ENCODE data around the gene EVI5.
"Not testable (repeated sequence)": the region's sequence is repeated elsewhere in the genome, so short reads cannot be mapped to it uniquely, and the experiment has no call there.

Gene EVI5

DNA sequence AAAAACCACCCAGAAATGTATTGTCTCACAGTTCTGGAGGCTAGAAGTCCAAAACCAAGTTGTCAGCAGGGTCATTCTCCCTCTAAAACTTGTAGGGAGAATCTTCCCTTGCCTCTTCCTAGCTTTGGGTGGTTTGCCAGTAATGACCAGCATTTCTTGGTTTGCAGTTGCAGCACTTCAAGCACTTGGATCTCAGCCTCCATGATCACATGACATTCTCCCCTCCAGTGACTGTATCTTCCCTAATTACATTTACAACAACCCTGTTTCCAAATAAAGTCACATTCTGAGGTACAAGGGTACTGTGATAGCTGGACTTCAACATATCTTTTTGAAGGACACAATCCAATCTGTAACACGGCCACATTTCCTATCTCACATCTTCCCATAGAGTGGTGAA lies 37.2 kb downstream of the EVI5 start:
- DNase-seq = no peak

GRCh38 chr1:92746255-92746654 lies 38.7 kb downstream of the EVI5 start:
- DNase-seq = not testable (repeated sequence)

GRCh38 chr1:92743221-92743620 lies 41.7 kb downstream of the EVI5 start:
- DNase-seq = no peak

DNA sequence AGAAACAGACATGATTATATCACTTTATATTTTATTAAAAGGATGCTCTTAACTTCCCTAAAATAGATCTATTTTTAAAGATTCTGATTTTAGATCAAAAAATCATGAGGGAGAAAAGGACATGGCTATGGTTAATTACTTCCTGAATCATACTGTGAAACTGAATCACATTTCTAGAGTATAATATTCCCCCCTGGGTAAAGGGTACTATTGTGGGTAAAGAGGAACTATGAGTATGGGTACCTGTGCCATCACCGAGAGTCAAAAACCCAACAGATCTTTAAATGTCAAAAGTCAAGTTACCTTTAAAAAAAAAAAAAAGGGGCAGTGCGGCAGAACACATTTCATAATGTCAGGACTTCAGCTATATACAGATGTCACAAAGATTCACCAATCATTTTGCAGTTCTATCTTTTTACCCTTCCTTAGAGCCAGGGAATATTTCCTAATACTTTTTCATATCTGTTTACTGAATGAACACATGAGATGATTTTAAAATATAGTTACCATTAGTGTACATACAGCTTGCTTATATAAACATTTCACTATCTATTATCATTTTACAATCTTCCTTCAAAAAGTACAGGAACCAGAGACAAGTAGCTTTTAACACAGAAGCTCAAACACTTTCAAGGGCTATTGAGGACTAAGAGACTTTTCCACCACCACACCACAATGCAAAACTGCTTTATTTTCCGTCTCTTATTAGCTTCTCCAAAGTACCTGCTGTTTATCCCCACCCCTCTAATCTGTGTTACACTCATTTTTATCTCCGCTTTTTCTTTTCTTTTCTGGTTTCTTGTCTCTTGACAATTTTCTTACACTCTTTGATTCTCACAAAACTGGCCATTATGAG lies 45.0 kb downstream of the EVI5 start:
- no peak for DNase-seq

- DNase-seq = no peak
These were observed 48.5 kb downstream of the EVI5 start for GRCh38 chr1:92736395-92736794.

- DNase-seq = no peak
These were observed 54.4 kb downstream of the EVI5 start for GRCh38 chr1:92730476-92730875.

DNA sequence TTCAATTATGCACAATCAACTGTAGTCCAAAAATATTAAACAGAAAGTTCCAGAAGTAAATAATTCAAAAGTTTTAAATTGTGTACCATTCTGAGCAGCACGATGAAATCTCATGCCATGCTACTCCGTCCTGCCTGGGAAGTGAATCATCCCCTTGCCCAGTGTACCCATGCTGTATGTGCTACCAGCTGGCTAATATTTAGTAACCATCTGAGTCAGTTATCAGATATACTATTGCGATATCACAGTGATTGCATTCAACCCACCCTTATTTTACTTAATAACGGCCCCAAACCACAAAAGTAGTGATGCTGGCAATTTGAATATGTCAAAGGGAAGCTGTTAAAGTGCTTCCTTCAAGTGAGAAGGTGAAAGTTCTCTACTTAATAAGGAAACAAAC lies 56.2 kb downstream of the EVI5 start:
- no peak for DNase-seq

- DNase-seq = not testable (repeated sequence)
These were observed 61.2 kb downstream of the EVI5 start for GRCh38 chr1:92723713-92724112.

GRCh38 chr1:92721886-92722285 lies 63.0 kb downstream of the EVI5 start:
- no peak for DNase-seq

- DNase-seq = not testable (repeated sequence)
These were observed 63.8 kb downstream of the EVI5 start for GRCh38 chr1:92721157-92721556.

GRCh38 chr1:92715476-92715951 lies 69.4 kb downstream of the EVI5 start:
- DNase-seq = not testable (repeated sequence)

GRCh38 chr1:92713939-92714338 lies 71.0 kb downstream of the EVI5 start:
- no peak for DNase-seq

GRCh38 chr1:92711473-92712165 lies 73.3 kb downstream of the EVI5 start:
- no peak for DNase-seq

- no peak for DNase-seq
These were observed 75.2 kb downstream of the EVI5 start for GRCh38 chr1:92709738-92710137.

- DNase-seq = no peak
These were observed 76.4 kb downstream of the EVI5 start for GRCh38 chr1:92708368-92708950.

DNA sequence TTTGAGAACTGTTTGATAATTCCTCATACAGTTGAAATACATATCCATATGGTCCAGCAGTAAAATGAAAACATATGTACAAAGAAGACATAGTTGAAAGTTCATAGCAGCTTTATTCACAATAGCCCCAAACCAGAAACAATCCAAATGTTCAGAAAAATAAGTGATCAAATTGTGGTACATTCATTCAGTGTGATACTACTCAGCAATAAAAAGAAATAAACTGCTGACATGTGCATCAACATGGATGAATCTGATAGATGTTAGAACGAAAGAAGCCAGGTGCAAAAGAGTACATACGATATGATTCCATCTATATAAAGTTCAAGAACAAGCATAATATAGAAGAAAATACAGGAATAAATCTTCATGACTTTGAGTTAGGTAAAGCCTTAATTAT lies 77.2 kb downstream of the EVI5 start:
- no peak for DNase-seq

DNA sequence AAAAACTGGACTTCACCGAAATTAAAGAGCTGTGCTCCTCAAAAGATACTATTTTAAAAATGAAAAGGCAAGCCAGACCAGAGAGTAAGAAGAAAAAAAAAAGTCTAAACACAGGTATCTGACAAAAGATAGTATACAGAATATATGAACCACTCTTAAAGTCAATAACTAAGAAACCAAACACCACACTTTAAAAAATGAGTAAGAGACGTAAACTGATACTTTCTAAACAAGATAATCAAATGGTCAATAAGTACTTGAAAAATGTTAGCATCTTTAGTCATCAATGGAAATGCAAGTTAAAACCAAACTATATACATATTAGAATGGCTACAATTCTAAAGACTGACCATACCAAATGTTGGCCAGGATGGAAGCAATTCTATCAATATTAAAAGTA lies 77.6 kb downstream of the EVI5 start:
- no peak for DNase-seq

- DNase-seq = no peak
These were observed 79.5 kb downstream of the EVI5 start for GRCh38 chr1:92705446-92705845.

GRCh38 chr1:92701147-92701546 lies 83.8 kb downstream of the EVI5 start:
- DNase-seq = no peak

- DNase-seq = no peak
These were observed 86.0 kb downstream of the EVI5 start for GRCh38 chr1:92698932-92699331.

GRCh38 chr1:92695104-92695503 lies 89.8 kb downstream of the EVI5 start:
- DNase-seq = no peak

DNA sequence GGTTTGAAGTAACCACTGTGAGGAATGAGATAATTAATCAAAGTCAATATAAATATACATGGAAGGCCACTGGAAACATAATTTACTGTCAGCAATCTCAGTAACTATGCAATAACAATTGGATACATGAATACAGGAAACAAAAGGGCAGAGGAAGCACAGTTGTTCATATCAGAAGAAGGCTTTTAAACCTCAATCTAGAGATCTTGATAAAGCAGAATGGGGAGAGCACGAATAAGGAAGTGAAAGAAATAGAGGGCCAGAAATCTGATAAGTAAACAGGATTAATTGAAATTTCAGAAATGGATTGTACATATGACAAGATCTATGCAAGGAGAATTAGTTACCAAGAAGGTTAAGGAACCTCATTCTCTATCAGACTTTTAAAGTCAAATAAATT lies 93.0 kb downstream of the EVI5 start:
- no peak for DNase-seq

- DNase-seq = no peak
These were observed 94.5 kb downstream of the EVI5 start for GRCh38 chr1:92690212-92690906.

All from activated CD4-positive, alpha-beta T cell treated with anti-CD3 and anti-CD28 coated beads, Interleukin-2, amount 50 U/mL, for 16 hours (primary cell).